Spleen (tissue), 11 donors: ENCODE data around the gene ARHGAP24. TPM values are rescaled to one million over a fixed set of nuclear protein-coding genes. Genes with fewer than 3 reads are reported as not detected.

Experiments used
- DNase-seq: peaks from one replicate; pipeline ENCODE4 v3.0.0-alpha.2; 2020
- H3K27ac ChIP-seq, 8 donors: fragments of 200-600 bp; sonication (generic) in 7 of 8; 1 replicate in 4 of 8; 2 replicates in 4 of 8; pipeline versions ENCODE4 v1.5.0 to v1.8.0; 2016 to 2021; ENCODE audit warnings: inconsistent platforms in 4 of 8, mild to moderate bottlenecking in 4 of 8, moderate library complexity in 1 of 8
- H3K27me3 ChIP-seq, 7 donors: fragments of 200-600 bp; sonication (generic) in 6 of 7; replicated peaks in 1 of 7; 1 replicate in 4 of 7; 2 replicates in 3 of 7; pipeline versions ENCODE4 v1.5.0 to v1.8.0; 2016 to 2021; ENCODE audit warnings: inconsistent platforms in 3 of 7, mild to moderate bottlenecking in 1 of 7
- H3K36me3 ChIP-seq, 6 donors: fragments of 200-600 bp; sonication (generic) in 5 of 6; 1 replicate in 4 of 6; 2 replicates in 2 of 6; pipeline versions ENCODE4 v1.5.0 to v1.8.0; 2016 to 2021; ENCODE audit warnings: inconsistent platforms in 2 of 6
- H3K4me1 ChIP-seq, 6 donors: fragments of 200-600 bp; sonication (generic) in 5 of 6; 1 replicate in 3 of 6; 2 replicates in 3 of 6; pipeline versions ENCODE4 v1.5.0 to v1.8.0; 2016 to 2021; ENCODE audit warnings: inconsistent platforms in 3 of 6
- H3K4me3 ChIP-seq, 8 donors: fragments of 200-600 bp; sonication (generic) in 7 of 8; 1 replicate in 4 of 8; 2 replicates in 4 of 8; pipeline versions ENCODE4 v1.5.0 to v1.8.0; 2016 to 2021; ENCODE audit warnings: inconsistent platforms in 4 of 8, mild to moderate bottlenecking in 4 of 8, moderate library complexity in 2 of 8
- H3K9me3 ChIP-seq, 8 donors: fragments of 200-600 bp; sonication (generic) in 7 of 8; 1 replicate in 4 of 8; 2 replicates in 4 of 8; pipeline versions ENCODE4 v1.5.0 to v1.8.0; 2016 to 2021; ENCODE audit warnings: inconsistent platforms in 4 of 8
- POLR2A ChIP-seq, 3 donors: fragments of 450-650 bp; IDR thresholded peaks; one replicate each; pipeline ENCODE4 v1.5.1; 2017; ENCODE audit warnings: antibody characterized with exemption in 3 of 3, mild to moderate bottlenecking in 1 of 3
- POLR2AphosphoS5 ChIP-seq, 3 donors: sonication (generic); formaldehyde crosslinking; IDR thresholded peaks; one replicate each; pipeline ENCODE4 v1.5.1; 2017; ENCODE audit warnings: antibody characterized with exemption in 3 of 3
- WGBS, 5 donors: extraction: QIAGEN DNeasy Blood & Tissue Kit in 3 of 5; methylation state at CpG; one replicate each; pipeline versions ENCODE4 v1.1.5 to v1.1.7; 2013 to 2018; 5-methylcytosine and 5-hydroxymethylcytosine counted together
- intact Hi-C: fragments of 100-400 bp; cut with DNase I; formaldehyde crosslinking; loops from one replicate; pipeline ENCODE4 v1.15.0; 2023; ENCODE audit warnings: low total_unique reads
- polyA plus RNA-seq, 3 donors: library from polyadenylated mRNA; stranded (reverse); fragments of 200-250 nt; gene quantifications; one replicate each; pipeline ENCODE4 v1.2.1, GENCODE V29; 2013
- total RNA-seq, 7 donors: library from RNA; depleted of rRNA in 3 of 7; stranded (reverse); fragments of >200 nt in 3 of 7; fragmentation: NEBNext Ultra II Directional in 4 of 7; extraction: Animal tissue kit (Norgen Biotek cat#: 25700) in 4 of 7; gene quantifications; one replicate each; pipeline versions ENCODE4 v1.1.0 to v1.2.1, GENCODE V29; 2016 to 2021
- TF ChIP-seq, protein P1 (sequence below), 11 experiments: fragments of 200-600 bp in 7 of 11; fragments of 450-650 bp in 4 of 11; sonication (generic) in 4 of 11; IDR thresholded peaks in 8 of 11; conservative IDR thresholded peaks in 3 of 11; 1 replicate in 7 of 11; 2 replicates in 4 of 11; pipeline versions ENCODE4 v1.4.0 to v1.8.0; 2016 to 2021; ENCODE audit warnings: antibody characterized with exemption in 11 of 11, inconsistent platforms in 4 of 11, mild to moderate bottlenecking in 1 of 11
- donor health status: healthy with polysubstance abuse.
- donor health status: DM: no; HTN: no; CAD: no; lungs with moderate emphysema.
- donor health status: DM: no; HTN: no; CAD: no.
- donor health status: Bipolar disorder and iron deficiency.
- donor health status: healthy.
- donor health status: DM: no; HTN: no; CAD: no.
- donor health status: DM: yes; HTN: yes; CAD: no.

The ARHGAP24 gene
- total and polyA plus RNA-seq, 10 donors = 23.1 to 199 (median 130) TPM

DNA sequence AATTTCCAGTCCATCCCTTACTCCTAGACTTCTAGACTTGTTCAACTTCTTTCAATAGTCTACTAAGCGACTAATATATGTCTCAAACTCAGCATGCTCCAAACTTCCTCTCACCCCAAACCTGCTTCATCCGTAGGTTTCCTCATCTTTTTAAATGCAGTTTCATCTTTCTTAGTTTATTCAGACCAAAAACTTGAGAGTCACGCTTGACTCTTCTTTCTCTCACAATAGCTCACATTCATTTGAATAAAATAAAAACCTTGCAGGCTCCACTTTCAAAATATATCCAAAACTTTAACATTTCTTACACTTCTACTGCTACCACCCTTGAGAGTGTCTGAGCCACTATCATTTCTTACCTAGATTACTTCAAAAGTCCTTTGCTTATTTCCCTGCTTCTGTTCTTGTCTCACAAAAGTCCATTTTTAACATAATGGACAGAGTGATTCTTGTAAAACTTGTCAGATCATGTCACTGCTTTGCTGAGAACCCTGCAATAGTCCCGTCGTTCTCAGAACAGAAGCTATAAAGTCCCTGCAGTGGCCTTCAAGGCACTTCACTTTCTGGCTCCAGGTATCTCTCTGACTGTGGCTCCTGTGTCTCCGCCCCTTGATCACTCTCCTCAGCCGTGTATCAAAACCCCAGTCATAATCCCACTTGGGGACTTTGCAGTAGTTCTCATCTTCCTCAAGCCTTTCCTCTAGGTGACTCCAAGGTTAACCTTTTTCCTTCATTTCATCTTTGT lies 167.6 kb downstream of the ARHGAP24 start:
- TF ChIP-seq, protein P1, sequence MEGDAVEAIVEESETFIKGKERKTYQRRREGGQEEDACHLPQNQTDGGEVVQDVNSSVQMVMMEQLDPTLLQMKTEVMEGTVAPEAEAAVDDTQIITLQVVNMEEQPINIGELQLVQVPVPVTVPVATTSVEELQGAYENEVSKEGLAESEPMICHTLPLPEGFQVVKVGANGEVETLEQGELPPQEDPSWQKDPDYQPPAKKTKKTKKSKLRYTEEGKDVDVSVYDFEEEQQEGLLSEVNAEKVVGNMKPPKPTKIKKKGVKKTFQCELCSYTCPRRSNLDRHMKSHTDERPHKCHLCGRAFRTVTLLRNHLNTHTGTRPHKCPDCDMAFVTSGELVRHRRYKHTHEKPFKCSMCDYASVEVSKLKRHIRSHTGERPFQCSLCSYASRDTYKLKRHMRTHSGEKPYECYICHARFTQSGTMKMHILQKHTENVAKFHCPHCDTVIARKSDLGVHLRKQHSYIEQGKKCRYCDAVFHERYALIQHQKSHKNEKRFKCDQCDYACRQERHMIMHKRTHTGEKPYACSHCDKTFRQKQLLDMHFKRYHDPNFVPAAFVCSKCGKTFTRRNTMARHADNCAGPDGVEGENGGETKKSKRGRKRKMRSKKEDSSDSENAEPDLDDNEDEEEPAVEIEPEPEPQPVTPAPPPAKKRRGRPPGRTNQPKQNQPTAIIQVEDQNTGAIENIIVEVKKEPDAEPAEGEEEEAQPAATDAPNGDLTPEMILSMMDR (IDR thresholded peaks at IDR 0.05 in 8 of 11, conservative IDR thresholded peaks at IDR 0.05 in 3 of 11) = no peak
- TF ChIP-seq POLR2A (IDR thresholded peaks at IDR 0.05) (no peak), POLR2AphosphoS5 (IDR thresholded peaks at IDR 0.05) (no peak)
- intact Hi-C loops = no loop called here
- no peaks in the 10 kb centered on the region for H3K27me3 ChIP-seq

DNA sequence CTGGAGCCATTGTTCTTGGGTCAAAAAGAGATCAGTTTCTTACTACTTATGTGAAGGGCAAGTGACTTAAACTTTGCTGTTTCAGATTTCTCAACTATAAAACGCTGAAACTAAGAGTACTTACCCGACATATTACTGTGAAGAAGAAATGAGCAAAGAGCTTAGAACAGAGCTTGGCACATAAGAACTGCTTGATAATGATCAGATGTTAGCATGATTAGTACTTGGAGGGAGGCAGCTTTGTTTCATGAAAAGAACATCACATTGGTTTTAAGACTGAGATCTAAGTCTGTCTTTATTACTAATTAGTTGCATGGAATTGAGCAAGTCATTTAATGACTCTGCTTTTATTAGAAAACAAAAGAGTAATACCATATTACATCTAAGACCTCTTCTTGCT lies 169.1 kb downstream of the ARHGAP24 start:
- TF ChIP-seq POLR2AphosphoS5 (IDR thresholded peaks at IDR 0.05) (no peak), POLR2A (IDR thresholded peaks at IDR 0.05) (no peak)
- TF ChIP-seq, protein P1 (IDR thresholded peaks at IDR 0.05 in 8 of 11, conservative IDR thresholded peaks at IDR 0.05 in 3 of 11) = no peak
- intact Hi-C loops = no loop called here
- Histone ChIP-seq H3K27me3 (no peaks in the 10 kb centered on the region), H3K4me3 (no peak overlapping the region), H3K27ac (no peak overlapping the region), H3K9me3 (no peaks in the 10 kb centered on the region), H3K36me3 (peaks cover 0 to 6% (median 0%) of the 10 kb centered on the region in 6 donors), H3K4me1 (peaks cover 0 to 4% (median 0%) of the 10 kb centered on the region in 6 donors)
- no peak for DNase-seq
- 67 to 89% (median 81%) methylated on average over 2 of the region's 2 CpGs for WGBS, 5 donors

More for the DNA sequence above, 167.6 kb downstream of the ARHGAP24 start:
- no peak overlapping the region for H3K27ac ChIP-seq
- peaks cover 0 to 6% (median 0%) of the 10 kb centered on the region in 6 donors for H3K36me3 ChIP-seq
- no peak for DNase-seq
- WGBS, 5 donors = 79 to 89% (median 84%) methylated on average over 7 of the region's 7 CpGs
- no peak overlapping the region for H3K4me3 ChIP-seq
- no peaks in the 10 kb centered on the region for H3K9me3 ChIP-seq
- H3K4me1 ChIP-seq = peaks cover 0 to 4% (median 0%) of the 10 kb centered on the region in 6 donors

- Histone ChIP-seq H3K36me3 (peaks cover 0 to 6% (median 0%) of the 10 kb centered on the region in 6 donors), H3K4me1 (peaks cover 0 to 9% (median 0%) of the 10 kb centered on the region in 6 donors), H3K27me3 (no peaks in the 10 kb centered on the region), H3K4me3 (no peak overlapping the region), H3K9me3 (no peaks in the 10 kb centered on the region), H3K27ac (no peak overlapping the region)
- intact Hi-C loops = no loop called here
- TF ChIP-seq, protein P1 (IDR thresholded peaks at IDR 0.05 in 8 of 11, conservative IDR thresholded peaks at IDR 0.05 in 3 of 11) = no peak
- peak in 1 of 3 donors; percentile 6 for TF ChIP-seq POLR2AphosphoS5 (IDR thresholded peaks at IDR 0.05)
- 91 to 97% (median 94%) methylated on average over 4 of the region's 4 CpGs for WGBS, 5 donors
- DNase-seq = no peak
Observed at GRCh38 chr4:85650908-85651307, 176.0 kb downstream of the ARHGAP24 start.

DNA sequence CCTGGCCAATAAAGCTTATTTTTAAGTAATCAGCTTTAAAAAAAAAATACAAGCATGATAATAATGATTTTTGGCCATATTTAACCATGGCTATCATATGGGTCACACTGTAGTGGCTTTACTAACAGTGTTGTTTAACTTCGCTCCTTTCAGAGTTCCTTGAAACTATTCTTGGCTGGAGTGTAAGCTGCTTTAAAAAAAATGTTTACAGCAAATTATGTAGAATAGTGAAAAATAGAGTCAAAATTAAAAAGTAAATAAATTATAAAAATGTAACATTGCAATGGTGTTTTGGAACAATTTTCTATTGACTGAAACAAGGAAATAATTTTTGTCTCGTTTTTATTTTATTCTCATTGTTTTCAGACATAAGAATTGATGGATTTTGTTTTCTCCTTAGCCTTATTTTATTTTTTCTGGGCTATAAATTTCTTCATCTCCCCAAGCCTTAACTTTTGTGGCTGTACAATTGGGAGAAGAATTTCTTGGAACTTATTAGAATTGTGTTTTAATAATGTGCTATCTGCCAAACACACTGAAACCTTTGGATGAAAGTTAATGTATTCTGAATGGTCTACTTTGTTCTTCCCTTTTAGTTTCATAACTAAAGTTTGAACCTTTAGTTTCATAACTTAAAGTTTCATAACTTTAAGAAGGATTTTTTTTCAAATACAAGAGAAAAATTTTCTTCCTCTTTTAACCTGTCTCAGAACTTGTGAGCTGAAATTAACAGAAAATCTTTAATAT lies 182.0 kb downstream of the ARHGAP24 start:
- no peak for DNase-seq
- intact Hi-C loops = no loop called here
- Histone ChIP-seq H3K4me1 (peaks cover 4 to 61% (median 38%) of the 10 kb centered on the region in 6 donors), H3K9me3 (peaks cover 0 to 3% (median 0%) of the 10 kb centered on the region in 8 donors), H3K36me3 (peaks cover 0 to 6% (median 0%) of the 10 kb centered on the region in 6 donors), H3K27ac (peak overlapping the region in 7 of 8 donors; percentile 1 to 80 (median 67)), H3K27me3 (no peaks in the 10 kb centered on the region), H3K4me3 (no peak overlapping the region)
- no peak for TF ChIP-seq POLR2AphosphoS5 (IDR thresholded peaks at IDR 0.05)
- no peak for TF ChIP-seq POLR2A (IDR thresholded peaks at IDR 0.05)
- TF ChIP-seq, protein P1 (IDR thresholded peaks at IDR 0.05 in 8 of 11, conservative IDR thresholded peaks at IDR 0.05 in 3 of 11) = no peak
- 74 to 86% (median 81%) methylated on average over 2 of the region's 2 CpGs for WGBS, 5 donors
